ENCODE measurements around the gene LMF1.
"Not testable (repeated sequence)": the region's sequence is repeated elsewhere in the genome, so short reads cannot be mapped to it uniquely, and the experiment has no call there.

LMF1 gene

DNA sequence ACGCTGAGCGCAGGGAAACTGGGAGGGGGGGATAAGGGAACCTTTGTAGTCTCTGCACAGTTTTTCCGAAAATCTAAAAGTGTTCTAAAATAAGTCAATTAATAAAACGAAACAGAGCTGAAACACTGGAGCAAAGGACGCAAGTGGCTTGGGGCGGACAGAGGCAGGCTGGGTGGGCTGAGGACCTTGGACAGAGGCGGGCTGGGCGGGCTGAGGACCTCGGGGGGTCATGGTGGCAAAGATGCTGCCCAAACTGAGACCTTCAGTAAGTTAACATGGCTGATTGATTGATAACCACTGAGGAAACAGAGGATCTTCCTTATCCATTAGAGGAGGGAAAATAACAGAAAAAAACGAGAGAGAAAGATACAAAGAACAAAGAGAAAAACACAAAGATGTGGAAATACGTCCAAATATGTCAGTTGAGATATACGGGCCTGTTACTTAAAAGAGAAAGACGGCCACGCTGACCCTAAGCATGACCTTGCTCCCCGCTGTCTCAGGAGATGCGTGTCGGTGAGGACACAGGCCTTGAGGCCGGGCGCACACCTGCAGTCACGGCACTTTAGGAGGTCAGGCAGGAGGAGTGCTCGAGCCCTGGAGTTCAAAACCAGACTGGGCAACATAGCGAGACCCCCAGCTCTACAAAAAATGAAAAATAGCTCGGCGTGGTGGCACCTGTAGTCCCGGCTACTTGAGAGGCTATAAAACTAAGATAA lies 94.1 kb downstream of the LMF1 start:
- no peak for DNase-seq

DNA sequence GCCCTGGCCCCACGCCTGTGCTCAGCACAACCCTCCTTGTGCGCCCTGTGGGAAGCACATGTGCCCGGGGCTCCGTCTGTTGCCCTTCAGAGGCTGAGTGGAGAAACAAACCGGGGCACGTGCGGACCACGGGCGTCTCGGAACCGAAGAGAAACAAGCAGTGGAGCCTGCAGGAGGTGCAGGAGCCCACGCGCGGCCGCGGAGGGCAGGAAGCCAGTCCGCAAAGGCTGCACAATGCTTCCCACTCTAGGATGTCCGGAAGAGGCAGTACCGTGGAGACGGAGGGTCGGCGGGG lies 94.8 kb downstream of the LMF1 start:
- DNase-seq: no peak

DNA sequence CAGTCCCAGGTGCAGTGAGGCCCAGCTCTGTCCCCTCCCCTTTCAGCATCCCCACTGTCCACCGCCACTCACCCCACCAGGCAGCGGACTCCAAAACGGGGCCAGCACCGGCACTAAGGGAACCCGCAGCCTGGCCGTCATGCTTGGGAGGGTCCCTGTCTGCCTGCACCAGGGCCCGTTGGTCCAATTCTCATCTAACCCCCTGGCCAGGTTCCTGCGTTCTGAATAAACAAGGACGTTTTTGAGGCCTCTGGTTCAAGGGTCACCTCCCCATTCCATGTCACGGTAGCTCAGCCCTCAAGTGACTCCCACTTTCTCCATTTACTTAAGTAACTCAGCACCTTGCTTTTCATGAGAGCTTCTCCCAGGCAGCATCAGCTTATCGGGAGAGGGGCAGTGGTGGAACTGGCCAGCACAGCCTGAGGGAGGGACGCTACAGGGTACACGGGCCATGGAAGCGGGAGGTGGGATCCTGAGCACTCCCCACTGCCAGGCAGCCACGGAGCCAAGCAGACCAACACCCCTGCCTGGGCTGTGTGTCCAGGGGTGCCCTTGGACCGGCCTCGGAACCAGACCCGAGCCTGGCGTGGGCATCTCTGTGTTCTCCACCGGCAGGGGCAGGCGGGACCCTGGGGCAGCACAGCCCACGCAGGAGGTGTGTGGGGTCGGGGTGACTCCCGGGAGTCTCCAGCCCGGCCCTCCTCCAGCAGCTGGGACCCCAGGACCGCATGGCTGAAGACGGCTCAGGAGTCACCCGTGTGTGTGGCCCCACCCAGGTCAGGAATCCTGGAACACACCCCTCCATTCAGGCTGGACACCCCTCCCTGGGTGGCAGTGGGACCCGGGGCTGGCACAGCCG lies 95.4 kb downstream of the LMF1 start:
- DNase-seq: no peak

DNA sequence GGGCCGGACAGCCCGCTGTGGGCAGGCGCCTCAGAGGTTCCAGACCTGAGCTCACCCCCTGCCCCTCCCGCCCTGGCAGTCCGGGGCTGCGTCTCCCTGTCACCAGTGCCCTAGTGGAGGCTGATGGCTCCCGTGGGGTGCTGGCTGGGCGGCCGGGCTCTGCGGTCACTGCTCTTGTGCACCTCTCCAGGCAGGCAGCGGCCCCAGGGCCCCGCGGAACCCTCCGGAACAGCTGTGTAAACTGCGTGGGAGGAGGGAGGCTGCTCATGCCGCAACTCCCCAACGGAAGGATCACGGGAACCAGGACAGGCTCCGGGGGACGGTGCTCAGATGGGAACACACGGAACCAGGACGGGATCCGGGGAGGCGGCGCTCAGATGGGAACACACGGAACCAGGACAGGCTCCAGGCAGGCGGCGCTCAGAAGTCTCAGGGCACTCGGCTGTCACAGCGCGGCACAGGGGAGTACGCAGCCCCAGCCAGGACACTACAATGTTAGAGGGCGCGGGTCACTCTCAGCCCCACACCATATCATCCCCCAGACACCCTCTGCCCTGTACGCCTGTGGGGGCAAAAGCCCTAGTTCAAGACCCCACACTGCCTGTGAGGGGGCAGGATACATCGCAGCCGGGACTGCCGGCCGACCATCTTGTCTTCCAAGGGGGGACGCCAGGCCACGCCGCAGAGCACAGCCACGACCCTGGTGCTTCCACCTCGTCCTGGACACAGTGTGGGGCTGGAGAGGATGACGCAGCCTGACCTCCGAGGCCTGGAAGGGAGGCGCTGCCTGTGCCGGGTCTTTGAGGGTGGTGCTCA lies 96.2 kb downstream of the LMF1 start:
- DNase-seq: no peak

DNA sequence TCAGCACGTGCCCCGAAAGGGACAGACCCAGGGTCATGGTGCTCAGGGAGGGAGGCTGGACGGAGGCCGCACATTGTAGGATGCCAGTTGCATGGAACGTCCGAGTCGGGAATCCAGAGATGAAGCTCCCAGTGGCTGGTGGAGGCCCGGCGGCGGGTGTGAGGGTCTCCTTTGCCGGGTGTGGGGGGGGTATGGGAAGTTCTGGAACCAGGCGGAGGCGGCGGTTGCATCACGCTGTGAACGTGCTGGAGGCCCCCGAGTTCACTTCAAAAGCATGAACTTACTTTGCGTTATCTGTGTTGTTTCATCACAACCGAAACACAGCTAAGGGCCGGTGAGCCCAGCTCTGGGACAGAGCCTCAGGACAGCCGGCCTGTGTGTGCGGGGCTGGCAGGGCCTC lies 96.9 kb downstream of the LMF1 start:
- no peak for DNase-seq

DNA sequence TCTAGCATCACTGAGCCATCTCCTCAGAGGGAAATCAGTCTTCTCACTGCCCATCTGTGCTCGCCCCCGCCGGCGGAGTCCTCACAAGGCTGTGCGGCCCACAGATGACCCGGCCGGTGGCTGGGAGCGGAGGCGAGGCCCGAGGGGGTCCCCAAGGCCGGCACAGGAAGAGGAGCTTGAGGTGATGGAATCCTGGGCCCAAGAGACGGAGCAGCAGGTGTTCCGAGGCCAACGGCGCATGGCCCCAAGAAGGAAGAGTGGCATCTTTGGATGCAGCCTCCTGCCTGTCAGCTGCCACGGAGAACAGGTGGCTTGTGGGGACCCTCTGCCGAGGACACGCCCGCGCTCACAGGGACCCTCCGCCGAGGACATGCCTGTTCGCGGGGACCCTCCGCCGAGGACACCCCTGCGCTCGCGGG lies 97.5 kb downstream of the LMF1 start:
- no peak for DNase-seq

DNA sequence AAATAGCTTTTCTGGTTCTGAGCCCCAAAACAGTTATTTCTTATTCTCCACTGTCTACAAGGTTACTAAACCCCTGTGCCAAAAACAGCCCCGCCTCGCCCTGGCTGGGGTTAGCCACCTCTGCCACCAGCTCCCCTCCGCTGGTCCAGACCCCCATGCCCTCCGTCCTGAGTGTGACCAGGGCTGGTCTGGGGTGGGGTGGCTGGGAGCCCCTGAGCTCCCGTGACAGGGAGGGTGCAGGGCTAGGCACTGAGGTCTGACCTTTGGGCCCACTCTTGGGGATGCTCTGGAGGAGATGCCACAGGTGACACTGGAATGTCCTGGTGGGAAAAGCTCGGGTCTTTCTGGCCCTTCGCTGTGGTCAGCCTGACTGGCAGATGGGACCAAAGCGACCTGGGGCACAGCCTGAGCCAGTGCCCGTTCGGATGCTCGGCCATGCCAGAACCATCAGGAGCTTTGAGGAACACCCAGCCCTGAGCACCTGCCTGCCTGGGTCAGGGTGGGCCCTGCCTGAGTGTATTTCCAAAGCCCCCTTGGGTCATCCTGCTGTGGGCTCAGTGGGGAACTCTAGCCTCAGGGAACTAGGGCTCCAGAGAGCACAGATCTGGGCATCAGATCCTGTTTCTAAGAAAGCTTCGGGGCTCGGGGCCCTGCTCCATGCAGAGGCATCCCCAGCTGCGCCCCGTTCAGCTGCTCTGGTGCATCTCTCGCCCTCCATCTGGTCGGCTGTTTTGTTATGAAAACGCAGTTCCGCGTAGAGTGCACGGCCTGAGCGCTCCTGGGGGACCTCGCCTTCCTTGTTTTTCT lies 98.1 kb downstream of the LMF1 start:
- DNase-seq: no peak

DNA sequence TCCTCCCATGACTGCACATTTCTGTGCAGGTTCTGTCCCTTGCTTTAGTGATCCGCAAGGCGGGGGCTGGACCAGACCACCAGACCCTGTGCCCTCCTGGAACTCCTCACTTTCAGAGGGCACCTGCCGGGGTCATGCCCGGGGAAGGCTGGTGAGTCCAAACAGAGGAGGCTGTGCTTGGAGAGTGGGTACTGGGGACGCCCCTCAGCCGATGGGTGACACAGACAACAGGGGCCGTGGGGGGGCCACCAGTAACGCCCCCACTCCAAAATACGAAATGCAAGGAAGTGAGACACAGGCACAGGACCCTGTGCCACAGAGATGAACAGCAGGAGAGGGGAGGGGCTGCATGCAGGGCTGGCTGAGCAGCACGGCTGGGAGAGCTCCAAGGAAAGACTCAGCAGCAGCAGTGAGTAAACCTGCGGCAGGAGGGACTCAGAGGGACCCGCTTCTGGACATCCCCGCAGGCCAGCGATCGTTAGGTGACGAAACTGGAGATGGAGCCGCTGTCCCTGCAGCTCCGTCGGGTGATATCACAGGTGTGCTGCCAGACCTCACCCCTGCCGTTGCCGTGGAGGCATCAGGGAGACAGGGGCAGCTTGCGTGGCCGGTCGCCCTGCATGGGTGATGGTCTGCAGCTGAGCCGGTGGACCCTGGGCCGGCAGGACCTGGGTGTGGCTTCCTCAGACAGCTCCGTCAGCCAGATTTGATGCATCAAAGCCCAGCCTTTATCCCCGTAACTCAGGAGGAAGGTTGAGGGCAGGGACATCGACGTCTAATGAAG lies 99.0 kb downstream of the LMF1 start:
- DNase-seq: no peak

DNA sequence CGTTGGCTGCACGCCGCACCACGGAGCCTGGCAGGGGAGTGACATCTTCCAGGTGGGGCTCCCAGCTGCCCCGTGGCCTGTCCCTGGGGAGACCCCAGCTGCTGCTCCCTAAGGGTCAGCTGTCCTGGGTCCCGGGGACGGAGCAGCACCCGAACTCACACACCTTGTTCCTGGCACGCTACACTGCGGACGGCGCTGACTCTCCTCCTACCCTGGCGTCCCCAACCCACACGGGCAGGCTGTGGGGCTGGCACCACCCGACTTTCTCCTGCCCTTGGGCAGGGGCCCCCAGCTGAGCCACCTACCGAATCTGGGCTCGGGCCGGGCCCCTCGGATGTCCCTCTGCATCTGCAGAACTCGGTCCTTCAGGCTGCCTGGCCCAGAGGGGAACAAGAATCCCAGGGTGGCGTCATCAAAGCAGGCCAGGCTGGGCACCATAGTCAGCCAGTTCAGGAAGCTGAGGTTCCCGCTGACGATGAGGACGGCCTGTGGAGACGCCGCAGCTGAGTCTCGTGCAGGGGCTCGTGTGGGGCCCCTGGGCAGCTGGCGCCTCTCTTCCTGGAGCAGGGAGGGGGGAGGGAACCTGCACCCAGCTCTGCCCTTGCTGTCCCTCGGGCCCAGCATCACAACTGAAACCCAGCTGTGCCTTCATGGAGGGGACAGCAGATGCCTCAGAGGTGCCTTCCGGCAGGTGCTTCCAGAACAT lies 99.8 kb downstream of the LMF1 start:
- no peak for DNase-seq

DNA sequence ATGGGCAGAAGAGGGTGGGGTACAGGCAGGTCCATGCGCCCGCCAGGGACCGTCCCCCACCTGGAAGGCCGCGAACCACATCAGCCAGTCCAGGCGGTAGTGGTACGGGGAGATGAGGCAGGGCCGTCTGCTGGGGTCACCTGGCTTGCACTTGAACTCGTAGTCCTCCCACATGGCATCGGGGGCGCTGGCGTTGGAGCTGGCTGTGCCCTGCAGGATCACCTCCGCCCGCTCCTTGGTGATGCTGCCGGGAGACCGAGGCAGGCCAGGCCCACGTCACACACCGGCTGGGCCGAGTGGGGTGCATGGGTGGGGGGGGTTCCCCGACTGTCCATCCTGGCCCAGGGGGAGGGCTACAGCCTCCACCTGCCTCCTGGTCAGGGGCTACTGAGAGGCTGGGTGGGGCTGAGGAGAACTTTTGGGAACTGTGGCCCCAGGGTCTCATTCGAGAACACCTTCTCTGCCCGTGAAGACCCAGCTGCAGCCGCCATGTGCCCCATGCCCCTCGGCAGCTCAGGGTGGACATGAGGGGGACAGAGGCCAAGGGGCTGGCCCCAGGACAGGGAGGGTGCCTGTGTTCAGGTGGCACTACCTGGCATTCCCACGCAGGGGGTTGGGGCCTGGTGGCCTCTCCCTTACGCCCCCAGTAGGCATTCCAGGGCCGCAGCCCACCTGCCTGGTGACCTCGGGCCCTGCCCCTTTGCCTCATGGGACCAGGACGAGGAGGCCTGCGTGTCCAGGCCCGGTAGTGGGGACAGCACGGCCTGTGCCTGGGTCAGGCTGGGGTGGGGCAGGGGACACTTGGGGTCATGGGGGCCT lies 100.8 kb downstream of the LMF1 start:
- no peak for DNase-seq

DNA sequence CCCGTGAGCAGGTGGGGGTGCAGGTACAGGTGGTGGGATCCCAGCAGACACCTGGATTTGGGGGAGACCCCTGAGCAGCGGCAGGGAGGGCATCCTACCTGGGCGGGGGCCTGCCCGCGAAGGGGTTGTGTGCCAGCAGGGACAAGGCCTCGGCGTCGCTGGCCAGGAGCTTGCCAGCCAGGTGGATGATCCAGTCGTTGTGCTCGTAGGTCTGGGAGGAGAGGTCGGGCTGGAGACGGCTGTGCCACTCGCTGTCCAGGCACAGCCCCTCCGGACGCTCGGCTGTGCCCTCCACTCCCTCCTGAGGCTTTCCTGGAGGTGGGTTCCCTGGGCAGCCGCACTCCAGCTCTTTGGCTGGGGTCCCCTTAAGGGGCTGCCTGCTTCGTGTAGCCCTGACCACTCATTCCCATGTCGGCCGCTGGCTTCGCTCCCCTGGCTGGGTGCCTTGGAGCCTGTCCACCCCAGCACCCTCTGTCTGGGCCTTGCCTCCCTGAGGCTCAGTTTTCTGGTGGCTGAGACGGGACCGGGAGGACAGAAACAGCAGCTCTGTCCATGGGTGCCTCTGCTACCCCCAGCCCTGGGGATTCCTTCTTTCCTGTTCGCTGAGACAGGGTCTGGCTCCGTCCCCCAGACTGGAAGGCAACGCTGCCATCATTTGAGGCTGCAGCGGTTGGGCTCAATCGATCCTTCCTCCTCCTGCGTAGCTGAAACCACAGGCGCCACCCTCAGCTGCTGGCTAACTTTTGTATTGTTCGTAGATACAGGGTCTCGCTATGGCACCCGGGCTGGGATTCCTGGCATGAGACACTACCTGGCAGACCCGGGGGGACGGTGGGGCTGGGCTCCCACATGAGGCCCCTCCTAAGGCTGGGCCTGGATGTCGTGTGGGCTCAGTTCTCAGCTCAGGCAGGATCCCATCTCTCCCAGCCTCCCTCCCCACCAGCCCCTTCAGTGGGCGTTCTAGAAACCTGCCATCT lies 101.7 kb downstream of the LMF1 start:
- no peak for DNase-seq

DNA sequence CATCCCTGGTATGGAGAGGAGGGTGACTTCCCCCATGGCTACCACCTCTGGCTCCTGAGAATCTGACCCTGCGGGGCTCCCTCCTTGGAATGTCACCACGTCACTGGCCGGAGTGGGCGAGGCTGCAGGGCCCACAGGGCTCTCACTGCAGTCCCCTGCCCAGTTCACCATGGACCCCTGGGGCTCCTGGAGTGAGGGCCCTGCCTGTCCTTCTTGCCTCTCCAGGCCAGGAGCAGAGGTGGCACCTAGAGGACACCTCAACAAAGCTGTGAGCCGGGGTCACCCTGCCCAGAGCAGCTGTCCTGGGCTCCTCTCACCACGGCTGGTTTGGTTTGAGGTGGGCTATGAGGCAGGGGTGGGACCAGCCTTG lies 102.4 kb downstream of the LMF1 start:
- no peak for DNase-seq

DNA sequence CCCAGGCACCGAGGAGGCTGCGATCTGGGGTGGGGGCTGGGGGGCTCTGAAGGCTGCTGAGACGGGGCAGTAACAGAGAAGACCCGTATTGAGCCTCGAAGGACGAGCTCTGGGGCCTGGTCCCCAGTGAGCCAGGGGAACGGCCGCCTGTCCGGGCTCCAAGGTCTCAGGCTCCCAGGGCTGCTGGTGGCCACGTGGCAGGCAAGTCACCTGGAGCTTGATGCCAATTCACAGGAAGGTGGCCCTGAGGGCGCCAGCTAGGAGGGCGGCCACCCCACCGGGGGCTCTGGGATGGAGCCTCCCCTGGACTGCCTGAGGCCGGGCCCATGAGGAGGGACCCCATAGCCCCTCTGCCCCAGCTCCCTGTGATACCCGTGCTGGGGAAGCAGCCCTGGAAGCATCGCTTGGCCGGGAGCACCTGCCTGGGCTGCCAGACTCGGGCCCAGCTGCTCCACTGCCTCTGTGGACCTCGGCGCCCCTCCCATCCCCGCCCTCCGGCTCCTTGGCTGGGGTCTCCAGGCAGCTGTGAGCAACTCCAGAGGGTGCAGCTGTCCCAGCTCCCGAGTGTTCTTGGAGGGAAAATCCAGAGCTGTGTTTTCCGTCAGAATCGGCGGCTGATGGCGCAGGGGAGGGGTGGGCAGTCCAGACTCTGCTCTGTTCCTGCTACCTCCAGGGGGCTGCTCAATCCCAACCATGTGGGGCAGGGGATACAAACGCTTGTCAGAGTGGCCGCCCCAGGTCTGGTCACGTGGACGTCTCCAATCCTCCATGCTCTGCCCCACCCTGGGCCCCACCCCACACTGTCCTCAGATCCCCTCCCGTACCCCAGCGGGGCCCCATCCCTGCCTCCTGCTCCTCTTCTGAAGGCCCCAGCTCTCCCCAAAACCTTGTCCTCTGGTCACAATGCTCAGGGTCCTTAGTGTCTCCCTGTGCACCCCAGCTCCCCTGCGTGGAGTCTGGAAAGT lies 103.1 kb downstream of the LMF1 start:
- DNase-seq: no peak

DNA sequence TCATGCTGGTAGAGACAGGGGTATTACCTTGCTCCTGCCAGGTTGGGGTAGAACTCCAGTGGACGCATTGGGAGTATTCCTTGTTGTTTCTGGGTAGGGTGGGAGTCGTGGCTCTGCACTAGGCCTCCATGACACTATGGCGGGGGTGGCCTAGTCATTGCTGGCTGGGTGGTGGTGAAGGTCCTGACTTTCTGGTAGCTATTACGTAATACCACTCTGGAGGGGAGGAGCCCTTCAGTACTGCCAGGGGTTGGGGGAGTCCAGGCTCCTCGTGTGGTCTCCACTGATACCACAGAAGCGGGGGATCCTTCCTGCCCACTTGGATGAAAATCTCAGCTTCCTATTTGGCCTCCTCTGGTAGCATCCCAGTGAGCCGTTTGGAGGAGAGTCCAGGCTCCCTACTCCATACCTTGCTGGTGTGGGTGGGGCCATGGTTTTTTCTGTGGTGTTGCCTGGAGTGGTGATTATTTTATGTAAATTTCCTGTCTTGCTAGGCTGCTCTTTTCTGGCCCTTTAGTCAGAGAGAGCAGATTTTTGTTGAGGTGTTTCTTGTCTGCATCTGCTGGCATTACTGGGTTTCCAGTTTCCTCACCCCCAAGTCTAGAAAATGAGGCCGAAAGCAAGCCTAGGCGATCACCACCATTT lies 104.4 kb downstream of the LMF1 start:
- no peak for DNase-seq

DNA sequence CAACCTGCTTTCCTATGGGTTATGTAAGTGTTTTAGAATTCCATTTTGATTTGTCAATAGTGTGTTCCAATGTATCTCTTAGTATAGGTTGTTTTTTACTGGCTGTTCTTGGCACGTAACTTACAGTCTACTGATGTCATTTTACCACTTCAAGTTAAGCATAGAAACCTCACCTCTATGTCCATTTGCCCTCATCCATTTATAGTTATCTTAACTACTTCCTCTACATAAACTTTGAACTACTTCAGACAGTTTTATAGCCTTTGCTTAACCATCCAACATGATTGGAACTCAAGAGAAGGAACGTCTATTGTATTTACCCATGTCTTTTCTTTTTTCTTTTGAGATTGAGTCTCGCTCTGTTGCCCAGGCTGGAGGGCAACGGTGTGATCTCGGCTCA lies 105.8 kb downstream of the LMF1 start:
- DNase-seq: no peak

DNA sequence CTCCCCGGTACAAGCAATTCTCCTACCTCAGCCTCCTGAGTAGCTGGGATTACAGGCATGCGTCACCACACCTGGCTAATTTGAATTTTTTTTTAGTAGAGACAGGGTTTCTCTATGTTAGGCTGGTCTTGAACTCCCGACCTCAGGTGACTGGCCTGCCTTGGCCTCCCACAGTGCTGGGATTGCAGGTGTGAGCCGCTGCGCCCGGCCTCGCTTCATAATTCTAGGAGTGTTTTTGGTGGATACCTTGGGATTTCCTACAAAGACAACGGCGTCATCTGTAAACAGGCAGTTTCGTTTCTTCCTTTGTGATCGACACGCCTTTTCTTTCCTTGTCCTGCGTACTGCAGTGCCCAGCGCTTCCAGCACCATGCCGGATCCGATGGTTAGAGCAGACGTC lies 109.3 kb downstream of the LMF1 start:
- DNase-seq: no peak

DNA sequence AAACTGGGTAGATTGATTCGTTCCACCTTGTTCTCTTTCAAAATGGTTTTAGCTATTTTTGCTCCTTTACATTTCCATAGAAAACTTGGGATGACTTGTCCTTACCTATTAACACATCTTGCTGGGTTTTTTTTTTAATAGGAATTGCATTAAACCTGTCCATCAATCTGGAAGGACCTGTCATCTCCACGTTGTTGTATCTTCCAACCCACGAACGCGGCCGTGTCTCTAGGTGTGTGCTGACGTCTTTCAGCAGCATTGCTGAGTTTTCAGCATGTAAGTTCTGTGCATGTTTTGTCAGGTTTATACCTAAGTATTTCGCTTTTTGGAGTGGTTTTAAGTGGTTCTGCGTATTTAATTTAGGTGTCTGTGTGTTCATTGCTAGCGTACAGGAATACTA lies 109.9 kb downstream of the LMF1 start:
- no peak for DNase-seq

DNA sequence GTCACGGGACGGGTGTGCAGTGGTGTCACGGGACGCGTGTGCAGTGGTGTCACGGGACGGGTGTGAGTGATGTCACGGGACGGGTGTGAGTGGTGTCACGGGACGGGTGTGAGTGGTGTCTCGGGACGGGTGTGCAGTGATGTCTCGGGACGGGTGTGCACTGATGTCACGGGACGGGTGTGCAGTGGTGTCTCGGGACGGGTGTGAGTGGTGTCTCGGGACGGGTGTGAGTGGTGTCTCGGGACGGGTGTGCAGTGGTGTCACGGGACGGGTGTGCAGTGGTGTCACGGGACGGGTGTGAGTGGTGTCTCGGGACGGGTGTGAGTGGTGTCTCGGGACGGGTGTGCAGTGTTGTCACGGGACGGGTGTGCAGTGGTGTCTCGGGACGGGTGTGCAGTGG lies 111.8 kb downstream of the LMF1 start:
- not testable (repeated sequence) for DNase-seq

Data from activated CD4-positive, alpha-beta T cell treated with anti-CD3 and anti-CD28 coated beads, Interleukin-2, Interleukin-6, amounts not matched to agents 100 ng/mL and 50 ng/mL, durations not matched to agents 16 hours and 8 hours (primary cell).